Lung microvascular endothelial cell (primary cell): ENCODE results near the gene FMNL3. TPM values are rescaled to one million over a fixed set of nuclear protein-coding genes. Genes with fewer than 3 reads are reported as not detected.
"Not testable (repeated sequence)": the region's sequence is repeated elsewhere in the genome, so short reads cannot be mapped to it uniquely, and the experiment has no call there.

Experiments used
- DNase-seq, 2 donors: peaks; one replicate each; pipeline versions ENCODE4 v3.0.0 to v3.0.0-alpha.2; 2010; ENCODE audit warnings: low read depth in 2 of 2
- total RNA-seq: library from RNA; depleted of rRNA; stranded (reverse); fragments of >200 nt; gene quantifications from 2 replicates; pipeline ENCODE4 v1.2.1, GENCODE V29; 2014

FMNL3 gene
- total RNA-seq = 52.0 and 54.5 TPM in 2 replicates

GRCh38 chr12:49707128-49707811 lies at the start of gene FMNL3:
Gene FMNL3 (minus strand): TSS chr12:49707405. CDS start chr12:49707180, 225 bp downstream.
- peak; percentile 98 to 99 for DNase-seq

DNA sequence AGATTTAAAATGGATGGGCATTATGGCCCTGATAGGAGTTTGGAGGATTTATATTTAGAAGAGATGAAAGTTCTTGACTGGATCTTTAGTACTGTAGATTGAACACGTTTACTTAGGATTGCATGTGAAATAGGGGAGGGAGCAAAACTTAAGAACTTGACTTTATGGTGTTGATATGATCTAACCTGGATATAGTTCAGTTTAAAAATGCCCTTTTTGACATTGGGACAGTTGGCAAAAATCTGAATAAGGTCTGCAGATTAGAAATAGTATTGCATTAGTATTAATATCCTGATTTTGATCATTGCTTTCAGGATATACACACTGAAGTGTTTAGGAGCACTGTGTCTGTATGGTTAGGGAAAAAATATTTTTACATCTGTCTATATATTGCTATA lies 43.8 kb upstream of the FMNL3 start:
- no peak for DNase-seq

DNA sequence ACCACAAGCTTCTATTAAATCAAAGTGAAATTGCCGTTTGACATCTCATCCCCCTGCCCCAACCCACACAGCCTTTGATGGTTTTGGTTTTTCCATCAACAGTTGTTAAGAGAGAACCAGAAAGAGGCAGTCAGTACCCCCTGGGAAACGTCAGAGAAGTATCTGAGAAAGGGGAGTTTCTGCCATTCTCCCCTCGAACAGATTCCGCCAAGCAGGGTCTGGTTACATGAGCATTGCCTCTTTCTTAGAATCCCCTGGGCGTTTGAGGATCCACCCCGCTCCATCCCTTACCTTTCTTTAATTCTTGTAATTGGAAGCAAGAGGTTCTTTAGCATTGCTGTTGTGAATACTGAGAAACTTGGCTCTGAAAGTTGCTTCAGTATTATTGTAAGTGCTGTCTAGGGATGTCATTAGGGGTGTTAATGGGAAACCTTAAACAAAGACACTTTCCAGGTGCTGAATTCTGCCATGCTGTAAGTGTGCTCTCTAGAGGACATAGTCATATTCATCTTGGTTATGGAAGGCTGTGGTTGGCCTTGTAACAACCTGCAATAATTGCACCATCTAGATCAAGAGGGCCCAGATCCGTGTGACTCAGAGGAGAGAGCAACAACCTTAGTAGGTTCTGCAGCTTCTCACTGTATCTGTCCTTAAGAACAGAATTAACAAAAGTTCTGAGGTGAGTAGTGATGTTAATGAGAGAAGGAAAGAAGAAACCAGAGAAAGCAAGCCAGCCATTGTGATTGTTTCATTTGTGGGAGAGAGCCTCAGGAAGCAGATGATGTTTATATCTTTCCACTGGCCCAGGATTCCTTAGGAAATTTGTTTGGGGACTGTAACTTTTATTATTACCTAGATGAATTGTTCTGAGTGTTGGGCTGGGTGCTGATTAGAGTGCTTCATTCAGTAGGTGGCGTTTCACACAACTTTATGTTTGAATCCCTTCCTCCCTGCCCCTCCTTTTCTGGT lies 43.1 kb upstream of the FMNL3 start:
- peak; percentile 32 to 42 for DNase-seq

DNA sequence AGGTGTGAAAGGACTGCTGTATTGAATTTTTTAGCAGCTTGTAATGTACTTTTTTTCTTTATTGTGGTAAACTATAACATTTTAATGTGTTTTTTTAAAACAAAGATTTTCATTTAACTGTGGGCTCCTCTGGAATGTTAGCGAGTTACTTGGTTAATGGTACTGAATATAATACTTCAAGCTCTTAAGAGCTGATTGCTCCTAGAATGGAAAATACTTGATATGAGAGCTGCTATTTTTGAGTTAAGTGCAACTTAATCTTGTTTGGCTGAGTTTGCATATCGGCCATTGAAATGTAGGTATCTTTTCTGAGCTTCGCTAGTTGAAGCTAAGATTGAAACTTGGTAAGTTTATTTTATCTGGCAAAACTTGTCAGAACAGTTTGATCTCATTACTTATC lies 41.6 kb upstream of the FMNL3 start:
- no peak for DNase-seq

DNA sequence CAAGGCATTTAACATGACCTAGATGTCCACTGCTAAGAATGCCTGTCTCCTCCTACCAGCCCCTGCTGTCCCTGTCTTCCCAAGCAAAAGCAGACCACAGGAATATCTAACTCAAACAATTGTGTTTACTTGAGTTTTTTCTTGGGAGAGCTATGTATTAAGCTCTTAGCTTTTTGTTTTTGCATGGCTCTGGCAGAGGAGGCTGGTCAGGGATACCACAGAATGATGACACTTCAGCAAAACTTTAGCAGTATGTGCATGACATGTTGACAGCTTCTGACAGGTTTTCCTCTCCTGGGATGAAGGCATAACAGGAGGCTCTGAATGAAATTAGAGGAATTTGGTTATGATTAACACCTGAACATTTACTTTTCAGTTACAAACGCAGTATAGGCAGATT lies 41.1 kb upstream of the FMNL3 start:
- no peak for DNase-seq

GRCh38 chr12:49744363-49744885 lies 37.2 kb upstream of the FMNL3 start:
- DNase-seq = no peak

GRCh38 chr12:49741882-49742620 lies 34.8 kb upstream of the FMNL3 start:
- DNase-seq = peak; percentile 65 to 95

DNA sequence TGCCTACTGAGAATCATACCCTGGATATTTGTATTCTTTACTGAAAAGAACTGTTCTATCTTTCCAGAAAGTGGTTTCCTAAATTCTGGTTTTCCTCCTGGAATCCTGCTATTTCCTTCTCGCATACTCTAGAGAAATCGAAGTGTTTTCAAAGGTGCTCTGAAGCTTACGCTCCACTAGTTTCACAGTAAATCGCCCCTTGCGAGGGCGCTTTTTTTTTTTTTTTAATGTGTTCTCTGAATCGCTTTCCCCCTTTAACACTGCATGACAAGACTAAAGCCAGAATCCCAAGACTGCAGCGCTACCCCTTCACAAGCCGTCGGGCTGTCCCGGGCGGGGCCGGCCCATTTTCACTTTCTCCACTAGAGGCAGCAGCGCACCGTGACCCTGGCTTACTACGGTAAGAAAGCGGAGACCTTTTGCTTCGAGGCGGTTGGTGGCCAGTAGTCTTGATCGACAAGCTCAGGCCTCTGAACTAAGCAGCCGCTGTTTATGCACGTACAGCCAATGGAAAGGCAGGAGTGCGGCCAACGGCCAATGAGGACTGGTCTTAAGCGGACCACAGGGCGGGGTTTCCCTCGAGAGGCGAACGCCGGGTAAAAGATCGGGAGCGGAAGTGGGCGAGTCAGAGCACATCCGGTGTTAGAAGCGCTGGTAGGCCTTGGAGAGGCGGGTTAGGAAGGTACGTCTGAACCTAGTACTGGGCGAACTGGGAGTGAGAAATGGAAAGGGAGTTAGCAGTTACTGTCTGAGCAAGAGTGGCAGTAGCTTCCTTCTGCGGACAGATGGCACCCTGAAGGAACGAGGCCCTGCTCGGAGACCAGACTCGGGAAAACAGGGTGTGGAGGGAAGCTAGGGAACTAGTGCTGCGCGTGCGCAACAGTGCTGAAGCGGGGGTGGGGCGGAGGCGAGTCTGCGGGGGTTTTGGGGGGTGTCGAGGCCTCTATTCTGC lies 34.0 kb upstream of the FMNL3 start, which contains the start of gene TMBIM6:
TMBIM6 (plus strand) TSS at position 628 of the 952 bp plus-strand sequence. CDS start 10,937 bp downstream, outside the sequence.
- DNase-seq = peak; percentile 100

- DNase-seq = not testable (repeated sequence)
Measured at GRCh38 chr12:49740277-49740676, 33.1 kb upstream of the FMNL3 start.

DNA sequence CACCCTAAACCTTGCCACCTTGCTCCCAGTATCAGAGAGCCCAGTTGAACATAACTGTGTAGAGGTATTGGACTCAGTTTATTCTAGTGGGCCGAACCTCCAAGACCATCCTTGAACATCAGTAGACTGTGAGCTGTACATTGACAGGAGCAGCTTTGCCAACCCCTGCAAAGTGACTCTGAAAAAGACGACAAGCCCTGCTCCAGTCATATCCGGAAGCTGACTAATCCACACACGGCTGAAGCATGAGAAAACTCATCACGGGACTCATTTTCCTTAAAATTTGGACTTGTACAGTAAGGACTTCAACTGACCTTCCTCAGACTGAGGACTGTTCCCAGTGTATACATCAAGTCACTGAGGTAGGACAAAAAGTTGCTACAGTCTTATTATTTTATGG lies 31.5 kb upstream of the FMNL3 start:
- DNase-seq = peak; percentile 63 to 93

GRCh38 chr12:49734900-49735299 lies 27.7 kb upstream of the FMNL3 start:
- DNase-seq = not testable (repeated sequence)

DNA sequence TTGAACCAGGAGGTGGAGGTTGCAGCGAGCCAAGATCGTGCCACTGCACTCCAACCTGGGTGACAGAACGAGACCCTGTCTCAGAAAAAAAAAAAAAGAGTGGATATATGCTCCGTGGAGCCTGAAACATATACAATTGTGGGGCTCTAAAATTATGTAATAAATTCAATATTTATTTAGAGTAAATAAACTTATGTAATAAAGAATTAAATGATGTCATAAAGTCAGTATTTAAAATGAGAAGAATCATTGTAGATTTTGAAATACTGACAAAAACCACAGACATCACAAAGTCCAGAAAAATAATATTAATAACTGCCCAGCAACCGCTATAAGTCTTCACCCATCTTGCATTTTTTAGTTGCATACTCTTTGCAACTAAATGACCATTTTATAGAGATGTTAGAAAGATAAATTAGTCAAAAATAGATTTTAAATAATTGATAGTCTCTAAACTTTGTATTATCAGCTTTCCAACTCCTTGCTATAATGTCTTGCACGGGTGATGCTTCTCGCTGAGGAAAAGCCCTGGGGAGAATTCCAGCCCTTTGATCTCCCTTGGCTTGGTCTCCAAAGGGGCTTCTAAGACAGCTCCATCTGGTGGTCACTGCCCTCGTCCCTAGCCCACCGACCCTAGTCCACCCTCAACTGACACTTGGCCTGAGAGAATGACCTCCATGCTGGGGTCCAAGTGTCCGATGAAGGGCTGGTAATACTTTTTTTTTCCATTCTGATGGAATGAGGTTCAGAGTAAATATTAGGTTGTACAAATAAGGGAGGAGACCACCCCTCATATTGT lies 26.2 kb upstream of the FMNL3 start:
- no peak for DNase-seq

DNA sequence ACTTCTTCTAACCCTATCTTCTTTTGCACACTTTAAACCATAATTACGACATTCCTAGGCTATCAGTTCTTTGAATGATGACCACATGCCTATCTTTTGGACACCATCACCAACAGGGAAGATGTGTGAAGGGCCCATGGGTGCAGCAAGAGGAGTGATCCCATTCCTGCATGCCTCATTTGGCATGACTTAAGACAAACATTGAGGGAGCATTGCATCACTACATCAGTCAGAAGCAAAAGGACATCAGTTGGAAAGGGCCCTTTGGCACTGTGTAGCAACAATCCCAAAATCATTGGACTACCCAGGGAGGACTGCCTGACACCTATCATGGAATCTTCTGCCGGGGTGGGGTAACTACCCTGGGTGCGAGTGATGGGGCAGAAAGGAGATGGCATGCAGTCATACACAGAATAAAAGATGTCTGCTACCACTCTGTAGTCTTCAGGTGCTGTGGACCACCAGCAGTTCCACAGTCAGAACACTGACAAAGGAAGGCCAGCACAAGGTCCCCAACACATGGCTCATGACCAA lies 23.4 kb upstream of the FMNL3 start:
- no peak for DNase-seq

DNA sequence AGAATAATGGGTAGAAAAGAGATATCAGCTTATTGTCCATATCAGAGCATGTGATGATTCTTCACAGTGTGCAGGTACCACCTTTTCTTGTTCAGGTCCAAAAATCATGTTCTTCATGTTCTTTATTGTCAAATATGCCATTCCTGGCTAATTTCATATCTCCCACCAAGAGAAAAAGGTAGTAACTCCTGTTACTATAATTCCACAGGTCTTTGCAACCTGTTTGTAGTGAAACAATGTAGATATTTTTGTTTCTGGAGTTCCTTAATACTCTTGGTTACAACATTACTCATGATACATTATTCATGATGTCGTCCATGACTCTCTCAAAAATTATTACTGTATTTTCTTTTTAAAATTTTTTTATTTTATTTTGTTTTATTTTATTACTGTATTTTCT lies 22.8 kb upstream of the FMNL3 start:
- no peak for DNase-seq

DNA sequence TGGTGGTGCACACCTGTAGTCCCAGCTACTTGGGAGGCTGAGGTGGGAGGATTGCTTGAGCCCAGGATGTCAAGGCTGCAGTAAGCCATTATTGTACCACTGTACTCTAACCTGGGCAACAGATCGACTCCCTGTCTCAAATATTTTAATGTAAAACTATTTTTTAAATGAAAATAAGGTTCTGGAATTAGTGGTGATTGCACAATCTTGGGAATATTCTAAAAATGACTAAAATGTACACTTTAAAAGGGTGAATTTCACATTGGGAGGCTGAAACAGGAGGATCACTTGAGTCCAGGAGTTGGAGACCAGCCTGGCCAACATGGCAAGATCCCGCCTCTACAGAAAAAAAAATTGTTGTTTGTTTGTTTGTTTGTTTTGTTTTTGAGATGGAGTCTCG lies 21.2 kb upstream of the FMNL3 start:
- DNase-seq = no peak

DNA sequence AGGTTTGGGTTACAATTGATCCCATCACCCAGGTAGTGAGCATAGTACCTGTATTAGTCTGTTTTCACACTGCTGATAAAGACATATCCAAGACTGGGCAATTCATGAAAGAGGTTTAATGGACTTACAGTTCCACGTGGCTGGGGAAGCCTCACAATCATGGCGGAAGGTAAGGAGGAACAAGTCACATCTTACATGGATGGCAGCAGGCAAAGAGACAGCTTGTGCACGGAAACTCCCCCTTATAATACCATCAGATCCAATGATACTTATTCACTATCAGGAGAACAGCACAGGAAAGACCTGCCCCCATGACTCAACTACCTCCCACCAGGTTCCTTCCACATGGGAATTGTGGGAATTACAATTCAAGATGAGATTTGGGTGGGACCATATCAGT lies 14.2 kb upstream of the FMNL3 start:
- not testable (repeated sequence) for DNase-seq

GRCh38 chr12:49720214-49720613 lies 13.0 kb upstream of the FMNL3 start:
- peak in 1 of 2 donors; percentile 29 for DNase-seq

- not testable (repeated sequence) for DNase-seq
Measured at GRCh38 chr12:49717800-49718199, 10.6 kb upstream of the FMNL3 start.

GRCh38 chr12:49716553-49716952 lies 9.3 kb upstream of the FMNL3 start:
- DNase-seq = no peak
